ENCODE measurements around the gene TRIM71.
"Not testable (repeated sequence)": the region's sequence is repeated elsewhere in the genome, so short reads cannot be mapped to it uniquely, and the experiment has no call there.

TRIM71 gene

GRCh38 chr3:32892625-32893598, 75.1 kb downstream of the TRIM71 start:
- DNase-seq, result no peak

GRCh38 chr3:32894977-32895376, 77.2 kb downstream of the TRIM71 start:
- DNase-seq, result no peak

GRCh38 chr3:32895701-32896100, 77.9 kb downstream of the TRIM71 start:
- DNase-seq, result no peak

- no peak for DNase-seq
These were observed 78.3 kb downstream of the TRIM71 start for GRCh38 chr3:32896143-32896542.

- DNase-seq, result no peak
These were observed 79.3 kb downstream of the TRIM71 start for GRCh38 chr3:32897001-32897601.

GRCh38 chr3:32897981-32898623, 80.3 kb downstream of the TRIM71 start:
- no peak for DNase-seq

- no peak for DNase-seq
These were observed 81.5 kb downstream of the TRIM71 start for GRCh38 chr3:32899265-32899664.

GRCh38 chr3:32901005-32901932, 83.5 kb downstream of the TRIM71 start:
- no peak for DNase-seq

GRCh38 chr3:32902887-32903371, 85.1 kb downstream of the TRIM71 start:
- peak; percentile 39 for DNase-seq

- DNase-seq, result no peak
These were observed 86.2 kb downstream of the TRIM71 start for GRCh38 chr3:32903953-32904352.

- no peak for DNase-seq
These were observed 92.2 kb downstream of the TRIM71 start for GRCh38 chr3:32909999-32910398.

GRCh38 chr3:32910954-32911353, 93.2 kb downstream of the TRIM71 start:
- no peak for DNase-seq

- no peak for DNase-seq
These were observed 94.2 kb downstream of the TRIM71 start for GRCh38 chr3:32912046-32912445.

GRCh38 chr3:32913790-32914446, 96.1 kb downstream of the TRIM71 start:
- no peak for DNase-seq

GRCh38 chr3:32919920-32920319, 102.1 kb downstream of the TRIM71 start:
- no peak for DNase-seq

- DNase-seq, result no peak
These were observed 104.3 kb downstream of the TRIM71 start for GRCh38 chr3:32922078-32922477.

GRCh38 chr3:32930161-32930560, 112.4 kb downstream of the TRIM71 start:
- no peak for DNase-seq

GRCh38 chr3:32931273-32931672, 113.5 kb downstream of the TRIM71 start:
- not testable (repeated sequence) for DNase-seq

- DNase-seq, result peak; percentile 28
These were observed 116.4 kb downstream of the TRIM71 start for GRCh38 chr3:32934150-32934742.

- no peak for DNase-seq
These were observed 119.5 kb downstream of the TRIM71 start for GRCh38 chr3:32937331-32937730.
